DMS53 treated with DMSO at 0.1 percent for 48 hours (cell line): Measurements from ENCODE around the gene DPH2.

Experiments
- DNase-seq: peaks from one replicate; lab custom pipeline; 2025; ENCODE audit not compliant: unreplicated experiment; lab: John Stamatoyannopoulos, UW

Gene DPH2

DNA sequence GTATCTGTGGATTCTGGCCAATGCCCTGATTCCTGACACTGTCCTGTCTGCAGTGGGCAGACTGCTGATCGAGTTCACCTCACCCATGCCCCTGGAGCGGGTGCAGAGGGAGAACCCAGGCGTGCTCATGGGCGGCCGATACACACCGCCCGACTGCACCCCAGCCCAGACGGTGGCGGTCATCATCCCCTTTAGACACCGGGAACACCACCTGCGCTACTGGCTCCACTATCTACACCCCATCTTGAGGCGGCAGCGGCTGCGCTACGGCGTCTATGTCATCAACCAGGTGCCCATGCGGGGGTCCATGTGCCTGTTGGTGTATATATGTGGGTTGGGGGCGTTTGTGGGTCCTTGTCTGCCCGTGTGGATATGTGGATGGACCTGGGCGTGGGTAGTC lies 11.8 kb downstream of the DPH2 start:
- no peak for DNase-seq

DNA sequence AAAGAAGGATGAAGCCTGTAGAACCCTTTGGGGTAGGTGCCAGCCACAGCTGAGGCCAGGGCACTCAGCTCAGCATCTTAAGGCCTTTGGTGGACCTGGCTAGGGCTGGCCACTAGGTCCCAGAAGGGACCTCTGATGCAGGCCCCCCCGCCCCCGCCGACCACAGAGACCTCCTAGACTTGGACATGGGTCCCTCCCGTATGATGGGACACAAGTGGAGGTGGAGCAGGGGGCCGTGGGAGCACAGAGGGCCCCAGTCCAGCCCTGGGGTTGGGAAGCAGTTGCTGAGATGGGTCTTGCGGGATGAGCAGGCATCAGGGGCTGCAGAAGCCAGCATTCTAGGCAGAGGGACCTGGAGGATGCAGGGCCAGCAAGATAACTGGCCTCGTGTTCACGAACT lies 12.4 kb downstream of the DPH2 start:
- no peak for DNase-seq

DNA sequence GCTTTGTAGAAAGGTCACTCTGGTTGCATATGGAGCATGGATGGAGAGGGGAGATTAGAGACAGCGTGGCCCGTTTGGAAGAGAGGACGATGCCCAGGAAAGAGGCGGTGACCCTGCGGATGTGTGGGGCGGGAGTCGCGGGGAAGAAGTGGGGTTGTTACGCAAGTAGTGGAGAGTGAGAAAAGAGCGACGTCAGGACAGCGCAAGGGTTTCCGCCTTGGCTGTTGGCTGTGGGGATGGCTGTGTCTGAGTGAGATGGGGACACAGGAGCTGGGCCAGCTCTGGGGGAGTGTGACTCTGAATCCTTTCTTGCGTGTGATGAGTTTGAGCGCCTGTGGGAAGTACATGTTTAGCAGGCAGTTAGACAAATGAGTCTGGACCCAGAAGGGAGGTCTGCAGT lies 13.0 kb downstream of the DPH2 start:
- no peak for DNase-seq

DNA sequence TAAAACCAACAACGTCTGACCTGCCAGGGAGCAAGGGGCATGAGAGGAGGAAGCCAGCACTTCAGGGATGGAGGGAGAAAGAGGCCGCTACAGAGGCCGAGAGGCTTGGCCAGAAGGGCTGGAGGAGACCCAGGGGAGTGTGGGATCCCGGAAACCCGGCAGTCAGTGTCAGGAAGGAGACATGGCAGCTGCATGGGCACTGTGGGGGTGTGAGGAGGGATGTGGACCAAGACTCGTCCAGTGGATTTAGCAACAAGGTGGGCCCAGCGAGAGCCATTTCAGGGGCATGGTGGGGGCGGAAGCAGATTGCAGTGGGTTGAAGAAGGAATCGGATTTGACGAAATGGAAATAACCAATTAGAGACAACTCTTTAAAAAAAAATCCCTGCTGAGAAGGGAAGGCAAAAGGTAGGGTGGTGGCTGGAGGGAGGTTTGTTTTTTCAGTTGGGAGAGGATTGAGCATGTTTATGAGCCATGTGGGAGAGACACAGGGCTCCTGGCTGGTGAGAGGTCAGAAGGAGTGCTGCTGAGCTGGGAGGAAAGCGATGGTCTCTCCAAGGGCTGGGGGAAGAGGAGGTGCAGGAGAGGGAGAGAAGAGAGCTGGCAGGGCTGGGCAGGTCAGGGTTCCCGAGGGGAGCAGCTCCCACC lies 13.6 kb downstream of the DPH2 start:
- no peak for DNase-seq

DNA sequence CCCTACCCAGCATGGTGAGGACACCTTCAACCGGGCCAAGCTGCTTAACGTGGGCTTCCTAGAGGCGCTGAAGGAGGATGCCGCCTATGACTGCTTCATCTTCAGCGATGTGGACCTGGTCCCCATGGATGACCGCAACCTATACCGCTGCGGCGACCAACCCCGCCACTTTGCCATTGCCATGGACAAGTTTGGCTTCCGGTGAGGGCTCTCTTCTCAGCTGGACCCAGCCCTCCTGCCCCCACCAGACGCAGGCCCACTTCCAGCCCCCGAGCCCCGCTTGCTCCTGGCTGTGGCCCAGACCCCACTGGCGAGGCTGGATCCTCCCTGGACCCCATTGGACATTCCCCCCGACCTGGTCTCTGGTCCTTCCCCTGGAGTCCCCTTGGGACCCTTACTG lies 15.0 kb downstream of the DPH2 start:
- no peak for DNase-seq

DNA sequence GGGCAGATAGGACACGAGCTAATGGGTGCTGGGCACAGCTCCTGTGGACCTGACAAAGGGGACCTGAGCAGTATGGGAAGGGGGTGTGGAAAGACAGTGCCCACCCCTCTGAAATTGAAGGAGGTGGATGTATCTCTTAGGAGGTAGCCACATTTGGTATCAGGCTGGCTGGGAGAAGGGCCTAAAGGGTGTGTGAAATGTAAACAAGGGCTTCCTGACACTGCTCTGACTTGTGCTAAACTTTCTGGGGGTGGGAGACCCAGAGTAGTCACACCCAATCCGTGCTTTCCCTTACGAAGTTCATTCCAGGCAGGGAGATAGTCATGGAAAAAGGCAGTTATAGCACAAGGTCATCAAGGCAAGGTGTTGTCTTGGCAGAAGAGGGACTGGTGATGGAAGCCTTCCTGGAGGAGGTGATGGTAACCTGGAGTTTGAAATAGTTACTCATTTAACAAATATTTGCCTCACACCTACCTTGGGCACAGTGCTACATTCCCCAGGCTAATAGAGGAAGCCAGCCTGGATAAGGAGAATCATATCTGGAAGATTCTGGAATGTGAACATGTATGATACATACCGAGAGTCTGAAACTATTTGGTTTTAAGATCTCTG lies 16.3 kb downstream of the DPH2 start:
- DNase-seq = no peak

DNA sequence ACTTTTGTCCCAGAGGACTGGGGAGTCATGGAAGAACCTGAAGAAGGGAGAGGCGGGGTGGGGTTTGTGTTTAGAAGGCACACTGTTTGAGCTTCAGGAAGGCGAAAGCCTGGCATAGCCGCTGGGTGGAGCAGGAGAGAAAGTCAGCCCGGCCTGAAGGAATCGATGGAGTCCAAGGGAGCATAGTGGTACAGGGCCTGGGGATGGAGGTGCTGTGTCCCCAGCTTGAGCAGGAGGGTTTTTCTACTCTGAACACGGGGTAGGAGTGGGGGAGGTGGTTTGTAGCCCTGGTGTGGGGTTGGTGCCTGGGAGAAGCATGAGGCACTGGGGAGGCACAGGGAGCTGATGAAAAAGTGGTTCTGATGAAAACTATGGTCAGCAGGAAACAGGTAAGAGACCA lies 16.9 kb downstream of the DPH2 start:
- no peak for DNase-seq

DNA sequence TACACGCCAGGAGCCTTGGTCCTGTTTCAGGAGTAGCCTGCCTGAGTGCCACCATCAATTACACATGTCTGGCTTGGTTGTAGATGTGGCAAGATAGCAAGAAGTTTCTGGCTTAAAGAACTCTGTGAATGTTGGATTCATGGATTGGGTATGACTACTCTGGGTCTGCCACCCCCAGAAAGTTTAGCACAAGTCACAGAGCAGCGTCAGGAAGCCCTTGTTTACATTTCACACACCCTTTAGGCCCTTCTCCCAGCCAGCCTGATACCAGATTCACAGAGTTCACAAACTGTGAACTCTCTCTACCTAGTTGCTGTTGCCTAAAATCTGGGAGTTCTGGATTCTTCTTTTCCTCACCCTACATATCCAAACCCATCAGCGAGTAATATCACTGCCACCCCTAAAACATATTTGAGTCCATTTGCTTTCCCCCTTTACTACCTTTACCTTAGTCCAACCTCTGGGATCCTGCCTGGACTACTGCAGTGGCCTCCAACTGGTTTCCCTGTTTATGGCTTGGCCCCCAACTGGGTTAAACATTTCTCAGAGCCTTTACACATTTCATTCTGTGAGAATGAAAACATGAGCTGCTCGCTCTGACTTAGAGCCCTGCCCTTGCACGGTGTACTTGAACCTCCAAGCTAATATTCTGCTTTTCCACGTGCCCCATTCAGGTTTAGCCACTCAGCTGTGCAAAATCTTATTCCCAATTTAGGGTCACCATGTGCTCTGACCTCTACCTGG lies 17.5 kb downstream of the DPH2 start:
- DNase-seq = no peak

DNA sequence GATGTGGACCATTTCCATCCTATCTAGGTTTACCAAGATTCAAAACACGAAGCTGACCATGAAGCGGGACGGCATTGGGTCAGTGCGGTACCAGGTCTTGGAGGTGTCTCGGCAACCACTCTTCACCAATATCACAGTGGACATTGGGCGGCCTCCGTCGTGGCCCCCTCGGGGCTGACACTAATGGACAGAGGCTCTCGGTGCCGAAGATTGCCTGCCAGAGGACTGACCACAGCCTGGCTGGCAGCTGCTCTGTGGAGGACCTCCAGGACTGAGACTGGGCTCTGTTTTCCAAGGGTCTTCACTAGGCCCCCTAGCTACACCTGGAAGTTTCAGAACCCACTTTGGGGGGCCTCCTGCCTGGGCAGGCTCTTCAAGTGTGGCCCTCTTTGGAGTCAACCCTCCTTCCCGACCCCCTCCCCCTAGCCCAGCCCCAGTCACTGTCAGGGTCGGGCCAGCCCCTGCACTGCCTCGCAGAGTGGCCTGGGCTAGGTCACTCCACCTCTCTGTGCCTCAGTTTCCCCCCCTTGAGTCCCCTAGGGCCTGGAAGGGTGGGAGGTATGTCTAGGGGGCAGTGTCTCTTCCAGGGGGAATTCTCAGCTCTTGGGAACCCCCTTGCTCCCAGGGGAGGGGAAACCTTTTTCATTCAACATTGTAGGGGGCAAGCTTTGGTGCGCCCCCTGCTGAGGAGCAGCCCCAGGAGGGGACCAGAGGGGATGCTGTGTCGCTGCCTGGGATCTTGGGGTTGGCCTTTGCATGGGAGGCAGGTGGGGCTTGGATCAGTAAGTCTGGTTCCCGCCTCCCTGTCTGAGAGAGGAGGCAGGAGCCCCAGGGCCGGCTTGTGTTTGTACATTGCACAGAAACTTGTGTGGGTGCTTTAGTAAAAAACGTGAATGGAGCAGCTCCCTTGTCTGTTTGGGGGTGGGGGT lies 20.7 kb downstream of the DPH2 start:
- DNase-seq = no peak

DNA sequence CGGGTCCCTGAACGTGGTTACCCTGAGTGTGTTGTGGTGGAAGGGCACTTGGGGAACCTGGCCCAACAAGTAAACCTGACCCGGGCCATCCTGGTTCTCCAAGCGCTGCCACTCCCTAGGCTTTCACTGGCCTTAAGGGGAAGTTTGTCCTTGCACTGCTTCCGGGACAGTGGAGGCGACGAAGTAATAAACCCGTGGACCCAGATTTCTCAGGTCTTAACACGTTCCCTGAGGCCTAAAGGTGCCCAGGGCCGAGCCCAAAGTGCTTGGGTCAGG lies 21.3 kb downstream of the DPH2 start:
- no peak for DNase-seq

DNA sequence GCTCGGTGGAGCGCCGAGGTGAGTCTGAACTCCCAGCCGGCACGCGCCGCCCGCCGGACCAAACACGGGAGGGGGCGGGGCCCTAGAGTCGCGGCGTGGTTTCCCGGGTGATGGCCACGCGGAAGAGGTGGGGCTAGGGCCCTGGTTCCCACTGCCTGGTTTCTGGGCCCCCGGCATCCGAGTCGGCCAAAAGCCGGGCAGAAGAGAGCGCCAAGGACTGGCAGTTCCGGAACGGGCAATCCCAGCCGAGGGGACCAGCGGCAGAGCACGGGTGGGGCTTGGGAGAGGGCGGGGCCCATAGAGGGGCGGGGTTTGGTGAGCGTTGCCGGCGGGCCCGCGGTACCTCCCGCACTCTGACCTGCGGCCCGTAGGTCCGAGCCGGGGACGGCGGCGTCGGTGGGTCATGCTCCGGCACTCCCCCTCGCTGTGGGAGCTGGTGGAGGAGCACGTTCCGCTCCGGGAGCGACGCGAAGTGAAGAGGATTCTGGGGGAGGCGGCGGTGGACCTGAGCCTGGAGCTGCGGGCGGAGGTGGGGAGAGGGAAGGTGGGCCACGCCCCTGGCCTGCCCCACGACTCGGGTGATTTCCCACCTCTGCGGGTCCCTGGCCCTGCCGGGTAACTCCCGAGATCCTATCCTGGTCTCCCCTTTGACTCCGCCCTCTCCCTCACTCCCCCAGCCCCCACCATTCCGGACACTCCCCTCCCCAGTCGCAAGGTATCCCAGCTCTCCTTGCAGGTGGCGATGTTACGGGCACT lies 21.8 kb downstream of the DPH2 start, which contains the start of gene CCDC24:
CCDC24 (plus strand) TSS at position 124 of the 756 bp plus-strand sequence; CDS start at position 404, 280 bp downstream.
- peak; percentile 81 for DNase-seq

DNA sequence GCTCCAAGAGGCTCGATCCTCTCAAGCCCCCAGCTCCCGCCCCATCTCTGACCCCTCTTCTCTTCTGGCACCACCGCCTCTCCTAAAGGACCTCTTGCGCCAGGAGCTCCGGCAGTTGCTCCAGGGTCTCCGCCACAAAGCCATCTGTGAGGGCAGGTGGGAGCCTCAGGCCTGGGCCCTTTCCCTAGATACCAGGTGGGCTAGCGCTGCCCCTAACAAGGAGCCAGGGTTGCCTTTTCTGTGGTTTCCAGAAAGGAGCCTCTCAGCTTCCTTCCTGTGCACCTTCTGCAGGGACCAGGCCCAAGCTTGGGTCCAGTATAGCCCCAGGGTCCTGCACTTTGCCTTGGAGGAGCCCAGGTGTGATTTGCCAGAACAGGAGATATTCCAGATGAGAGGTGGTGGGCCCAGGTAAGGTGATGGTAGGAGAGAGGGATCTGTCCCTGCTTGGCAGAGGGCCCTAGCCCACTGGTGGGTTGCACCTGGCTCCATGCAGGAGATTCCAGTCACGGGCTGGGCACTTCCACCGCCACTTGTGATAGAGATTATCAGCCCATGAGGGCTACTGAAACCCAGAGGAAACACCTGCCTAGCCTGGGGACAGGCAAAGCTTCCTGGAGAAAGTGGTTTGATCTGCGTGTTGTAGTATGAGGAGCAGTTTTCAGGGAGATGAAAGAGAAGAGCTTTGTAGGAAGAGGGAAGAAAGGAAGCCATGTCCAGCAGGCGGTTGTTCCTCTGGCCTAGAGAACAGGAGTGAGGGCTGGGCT lies 22.6 kb downstream of the DPH2 start:
- no peak for DNase-seq

DNA sequence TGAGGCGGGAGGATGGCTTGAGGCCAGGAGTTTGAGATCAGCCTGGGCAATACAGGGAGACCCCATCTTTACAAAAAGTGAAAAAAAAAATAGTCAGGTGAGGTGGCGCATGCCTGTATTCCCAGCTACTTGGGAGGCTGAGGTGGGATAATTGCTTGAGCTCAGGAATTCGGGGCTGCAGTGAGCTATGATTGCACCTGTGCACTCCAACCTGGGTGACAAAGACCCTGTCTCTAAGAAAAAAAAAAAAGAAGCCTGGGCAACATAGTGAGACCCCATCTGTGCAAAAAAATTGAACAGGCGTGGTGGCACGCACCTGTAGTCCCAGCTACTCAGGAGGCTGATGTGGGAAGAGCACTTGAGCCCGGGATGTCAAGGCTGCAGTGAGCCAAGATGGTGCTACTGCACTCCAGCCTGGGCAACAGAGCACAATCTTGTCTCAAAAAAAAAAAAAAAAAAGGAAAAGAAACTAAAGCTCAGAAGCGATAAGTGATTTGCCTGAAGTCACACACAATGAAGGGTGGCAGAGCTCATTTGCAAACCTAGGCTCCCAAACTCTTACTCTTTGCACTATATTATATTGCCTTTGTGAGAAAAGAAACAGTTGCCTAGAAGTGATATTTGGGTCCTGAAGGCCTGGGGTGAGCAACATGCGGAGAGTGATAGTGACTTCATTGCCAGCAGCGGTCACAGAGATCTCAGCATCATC lies 23.6 kb downstream of the DPH2 start:
- DNase-seq = no peak

DNA sequence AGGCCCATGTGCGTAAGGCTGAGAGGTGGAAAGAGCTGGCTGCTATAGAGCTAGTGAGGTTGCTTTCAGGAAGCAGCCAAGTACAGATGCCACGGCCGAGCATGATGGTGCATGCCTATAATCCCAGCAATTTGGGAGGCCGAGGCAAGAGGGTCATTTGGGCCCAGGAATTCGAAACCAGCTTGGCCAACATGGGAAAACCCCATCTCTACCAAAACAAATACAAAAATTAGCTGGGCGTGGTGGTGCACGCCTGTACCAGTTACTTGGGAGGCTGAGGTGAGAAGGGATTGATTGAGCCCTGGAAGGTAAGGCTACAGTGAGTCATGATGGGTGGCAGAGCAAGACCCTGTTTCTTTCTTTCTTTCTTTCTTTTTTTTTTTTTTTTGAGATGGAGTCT lies 24.3 kb downstream of the DPH2 start:
- DNase-seq = no peak

DNA sequence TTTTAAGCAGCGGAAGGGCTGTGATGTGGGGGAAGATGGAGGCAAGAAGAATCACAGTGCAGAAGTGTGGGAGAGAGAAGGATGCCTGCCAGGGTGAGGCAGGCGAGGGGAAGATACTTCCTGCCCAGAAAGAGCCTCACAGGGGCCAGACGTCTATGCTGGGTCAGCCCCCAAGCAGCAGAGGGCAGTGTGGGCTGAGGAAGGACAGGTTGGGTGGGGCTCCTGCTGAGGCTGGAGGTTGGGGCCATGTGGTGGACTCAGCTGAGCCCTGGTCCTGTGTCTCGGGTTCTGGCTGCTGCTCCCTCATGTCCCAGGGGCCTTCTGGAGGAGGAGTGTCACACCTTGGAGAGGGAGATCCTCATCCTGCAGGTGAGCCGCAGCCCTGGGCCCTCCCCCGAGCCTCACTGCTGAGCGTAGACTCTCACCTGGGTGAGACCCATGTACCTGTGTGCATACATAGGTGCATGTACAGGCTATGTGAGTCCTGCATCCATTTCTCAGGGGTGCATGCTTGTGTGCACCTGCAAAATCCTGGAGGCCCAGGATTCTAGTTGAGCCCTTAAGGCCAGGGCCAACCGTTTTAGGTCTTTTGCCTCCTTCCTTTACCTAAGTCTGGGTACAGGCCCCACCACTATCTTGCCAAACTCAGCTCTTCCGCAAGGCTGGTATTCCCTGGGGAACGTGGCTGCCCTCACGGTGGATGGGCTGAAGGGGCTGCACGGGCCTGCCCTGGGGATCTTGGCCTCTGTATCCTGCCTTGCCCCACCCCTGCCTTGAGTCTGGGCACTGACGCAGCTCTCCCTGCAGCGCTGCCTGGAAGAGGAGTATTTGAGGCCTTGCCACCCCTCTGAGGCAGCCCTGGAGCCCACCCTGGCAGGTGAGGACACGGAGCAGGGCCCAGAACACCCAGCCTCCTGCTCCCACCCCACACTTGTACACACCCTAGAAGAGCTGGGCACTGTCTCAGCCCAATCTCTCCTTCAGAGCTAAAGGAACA lies 25.3 kb downstream of the DPH2 start:
- no peak for DNase-seq

DNA sequence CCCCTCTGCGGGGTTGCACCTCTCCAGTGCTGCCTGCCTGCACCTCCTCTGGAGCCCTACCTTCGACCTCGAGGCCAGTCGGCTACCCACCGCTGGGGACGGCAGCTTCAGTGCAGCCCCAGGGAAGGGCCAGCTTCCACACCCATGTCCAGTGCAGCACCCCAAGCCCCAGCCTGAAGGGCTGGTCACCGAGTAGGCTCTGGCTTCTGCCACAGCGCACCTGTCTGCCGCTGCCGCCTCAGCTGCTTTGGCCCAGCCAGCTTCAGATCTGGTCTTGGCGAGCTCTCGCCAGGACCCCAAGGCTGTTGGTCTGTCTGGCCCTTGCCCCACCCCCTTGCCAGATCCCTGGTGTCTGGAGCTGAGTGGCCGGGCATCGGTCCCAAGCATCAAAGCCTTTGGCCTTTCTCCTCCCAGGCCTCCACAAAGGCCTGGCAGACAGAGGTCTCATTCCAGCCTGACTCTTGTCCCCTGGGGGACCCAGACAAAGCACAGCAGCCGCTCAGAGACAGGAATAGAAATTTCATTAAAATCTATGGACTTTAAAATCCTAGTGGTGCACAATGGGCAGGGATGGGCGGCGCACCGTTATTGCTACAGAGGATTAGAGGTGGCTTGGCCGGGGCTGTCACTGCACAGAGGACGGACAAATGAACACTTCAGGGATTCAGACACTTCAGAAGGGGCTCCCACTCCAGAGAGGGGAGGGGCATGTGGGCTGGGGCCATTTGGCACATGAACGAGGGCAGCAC lies 26.3 kb downstream of the DPH2 start:
- no peak for DNase-seq

DNA sequence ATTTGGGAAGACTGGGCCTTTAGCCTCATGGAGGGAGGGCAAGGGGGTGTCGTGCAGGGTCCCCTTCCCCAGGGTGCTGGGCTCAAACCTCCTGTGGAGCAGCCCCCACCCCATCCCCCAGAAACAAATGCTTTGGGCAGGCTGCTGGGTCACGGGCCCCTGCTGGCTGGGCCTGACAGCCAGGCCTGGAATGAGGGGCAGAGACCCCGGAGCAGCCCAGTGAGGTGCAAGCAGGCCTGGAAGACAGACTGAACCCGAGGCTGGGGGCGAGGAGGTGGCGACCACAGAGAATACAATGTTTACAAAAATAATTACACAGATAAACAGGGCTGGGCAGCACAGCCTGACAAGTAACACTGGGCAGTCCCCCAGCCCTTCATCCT lies 26.9 kb downstream of the DPH2 start:
- DNase-seq = no peak
